Dendritic cell treated with granulocyte-macrophage colony-stimulating factor and Interleukin-4, amounts not matched to agents 40 ng/mL and 50 ng/mL, for 4 days (primary cell): ENCODE results near the gene RTEL1.
A peak's percentile ranks its signal among the peaks of the same experiment; 100 is the strongest.
"Not testable (repeated sequence)": the region's sequence is repeated elsewhere in the genome, so short reads cannot be mapped to it uniquely, and the experiment has no call there.

Experiments used
- H3K27ac Mint-ChIP-seq: one replicate; pipeline ENCODE4 v1.8.0; 2022; ENCODE audit warnings: mild to moderate bottlenecking, mixed read lengths
- H3K27me3 Mint-ChIP-seq: one replicate; pipeline ENCODE4 v1.8.0; 2022; ENCODE audit warnings: mild to moderate bottlenecking, mixed read lengths
- H3K36me3 Mint-ChIP-seq: one replicate; pipeline ENCODE4 v1.8.0; 2022; ENCODE audit warnings: low read depth, mixed read lengths
- H3K4me1 Mint-ChIP-seq: one replicate; pipeline ENCODE4 v1.8.0; 2022; ENCODE audit warnings: low read depth, mixed read lengths
- H3K4me3 Mint-ChIP-seq: one replicate; pipeline ENCODE4 v1.8.0; 2022; ENCODE audit warnings: mild to moderate bottlenecking, moderate library complexity, mixed read lengths
- H3K9me3 Mint-ChIP-seq: one replicate; pipeline ENCODE4 v1.8.0; 2022; ENCODE audit warnings: mixed read lengths
- intact Hi-C: fragments of 100-400 bp; cut with micrococcal nuclease; formaldehyde crosslinking; loops from one replicate; pipeline ENCODE4 v1.15.0; 2022

Gene RTEL1

GRCh38 chr20:63662813-63663189 is 4.7 kb downstream of the RTEL1 start:
- H3K9me3 Mint-ChIP-seq: no peaks in the 10 kb centered on the region
- H3K4me1 Mint-ChIP-seq: peaks cover 34% of the 10 kb centered on the region
- no peaks in the 10 kb centered on the region for H3K27me3 Mint-ChIP-seq
- no peak overlapping the region for H3K4me3 Mint-ChIP-seq
- H3K27ac Mint-ChIP-seq: peak overlapping the region; percentile 51
- peaks cover 100% of the 10 kb centered on the region for H3K36me3 Mint-ChIP-seq
- intact Hi-C loops: no loop called here

DNA sequence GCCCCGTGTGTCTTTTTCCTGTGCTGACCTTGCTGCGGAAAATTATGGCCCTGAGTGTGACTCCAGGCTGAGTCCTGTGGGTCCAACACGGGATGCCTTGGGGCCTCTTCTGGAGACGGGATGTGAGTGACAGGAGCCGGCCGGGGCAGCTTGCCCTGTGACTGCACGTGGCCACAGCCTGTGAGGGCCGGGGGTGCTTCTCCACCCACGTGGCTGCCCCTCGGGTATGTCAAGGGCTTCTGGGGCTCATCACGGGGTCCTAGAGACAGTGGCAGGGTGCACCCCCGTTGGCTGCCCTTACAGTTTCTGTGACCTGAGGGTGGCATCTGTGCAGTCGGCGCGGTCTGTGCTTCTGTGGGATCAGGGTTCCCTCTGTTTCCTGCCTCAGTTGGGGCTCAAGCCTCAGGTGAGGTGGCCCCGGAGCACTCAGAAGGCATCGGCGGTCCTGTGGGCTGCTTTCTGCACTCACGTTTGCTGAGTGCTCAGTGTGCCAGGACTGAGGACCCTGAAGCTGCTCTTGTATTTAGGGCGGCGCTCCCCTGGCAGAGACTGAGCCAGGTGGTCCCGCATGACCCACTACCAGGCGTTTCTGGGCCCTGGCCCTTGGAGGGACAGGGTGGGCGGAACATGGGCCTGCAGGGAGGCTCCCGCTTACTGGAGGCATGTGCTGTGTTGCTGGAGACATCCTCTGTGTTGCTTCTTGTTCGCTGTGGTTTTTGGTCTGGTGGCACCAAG is 5.4 kb downstream of the RTEL1 start:
- H3K4me3 Mint-ChIP-seq: no peak overlapping the region

DNA sequence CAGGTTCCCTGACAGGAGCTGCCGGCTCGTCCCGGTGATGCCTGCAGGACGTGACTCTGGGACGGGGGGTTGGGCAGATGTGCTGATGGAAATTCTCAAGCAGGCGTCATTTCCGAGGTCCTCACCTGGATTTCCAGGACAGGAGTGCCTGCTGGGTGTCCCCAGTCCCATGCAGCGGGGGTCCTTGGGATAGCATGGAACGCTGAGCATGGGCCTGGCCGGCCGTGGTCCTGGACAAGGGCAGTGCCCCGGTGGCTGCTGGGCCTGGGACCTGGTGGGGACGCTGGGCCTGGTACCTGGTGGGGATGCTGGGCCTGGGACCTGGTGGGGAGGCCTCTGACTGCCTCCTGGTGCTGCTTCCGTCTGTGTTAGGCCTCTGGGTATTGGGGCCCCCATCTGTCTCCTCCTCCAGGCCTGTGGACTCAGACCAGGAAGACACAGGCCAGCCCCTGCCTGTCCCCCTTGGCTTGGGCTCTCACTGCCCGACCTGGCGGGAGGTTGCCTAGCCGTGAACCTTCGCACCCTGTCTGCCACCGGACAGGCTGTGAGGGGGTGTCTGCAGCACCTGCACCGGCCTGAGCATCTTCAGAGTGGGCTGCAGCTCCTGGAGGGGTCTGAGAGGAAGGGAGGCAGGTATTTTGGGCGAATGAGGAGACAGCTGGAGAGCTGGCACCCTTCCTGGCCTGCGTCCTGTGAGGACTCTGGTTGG is 6.2 kb downstream of the RTEL1 start:
- H3K27me3 Mint-ChIP-seq: no peaks in the 10 kb centered on the region
- H3K4me1 Mint-ChIP-seq: peaks cover 26% of the 10 kb centered on the region
- H3K36me3 Mint-ChIP-seq: peaks cover 100% of the 10 kb centered on the region
- H3K4me3 Mint-ChIP-seq: no peak overlapping the region
- intact Hi-C loops: no loop called here
- H3K27ac Mint-ChIP-seq: no peak overlapping the region
- H3K9me3 Mint-ChIP-seq: no peaks in the 10 kb centered on the region

More for the DNA sequence above, 5.4 kb downstream of the RTEL1 start:
- Mint-ChIP-seq H3K27me3 (no peaks in the 10 kb centered on the region), H3K27ac (no peak overlapping the region), H3K36me3 (peaks cover 100% of the 10 kb centered on the region), H3K4me1 (peaks cover 31% of the 10 kb centered on the region), H3K9me3 (no peaks in the 10 kb centered on the region)
- intact Hi-C loops: no loop called here

DNA sequence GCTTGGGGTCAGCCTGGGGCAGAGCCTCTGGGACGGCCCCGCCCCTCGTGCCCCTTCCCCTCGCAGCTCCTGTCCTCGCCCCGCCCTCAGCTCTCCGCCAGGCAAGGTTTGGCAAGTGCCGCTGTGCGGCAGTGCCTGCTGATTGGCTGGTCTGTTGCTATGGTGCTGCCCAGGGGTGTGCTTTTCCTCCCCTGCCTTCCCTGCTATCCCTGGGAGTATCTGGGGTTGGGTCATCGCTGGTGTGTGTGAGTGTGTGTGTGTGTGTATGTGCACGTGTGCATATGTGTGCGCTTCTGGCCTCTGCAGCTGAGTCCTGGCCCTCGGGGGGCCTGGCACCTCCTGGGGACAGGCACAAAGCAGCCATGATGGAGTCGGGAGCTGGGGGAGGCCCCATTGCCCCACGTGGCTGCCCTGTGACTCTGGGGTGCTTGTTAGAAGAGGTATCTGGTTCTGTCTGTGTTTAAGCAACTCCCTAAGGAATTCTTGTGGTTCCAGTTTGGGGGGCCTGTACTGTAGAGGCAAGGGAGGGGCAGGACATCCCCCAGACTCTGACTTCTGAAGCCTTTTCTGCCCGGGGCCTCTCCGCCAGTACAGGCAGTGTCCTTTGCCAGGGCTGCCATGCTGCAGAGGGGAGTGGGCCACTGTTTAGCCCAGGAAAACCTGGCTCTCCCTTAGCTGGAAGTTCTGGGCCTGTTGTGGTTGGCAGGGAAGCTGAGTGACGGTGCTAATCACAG is 6.9 kb downstream of the RTEL1 start:
- Mint-ChIP-seq H3K4me3 (no peak overlapping the region), H3K4me1 (peaks cover 19% of the 10 kb centered on the region), H3K9me3 (no peaks in the 10 kb centered on the region), H3K36me3 (peaks cover 95% of the 10 kb centered on the region), H3K27me3 (no peaks in the 10 kb centered on the region), H3K27ac (no peak overlapping the region)
- intact Hi-C loops: no loop called here

- Mint-ChIP-seq H3K4me1 (peaks cover 12% of the 10 kb centered on the region), H3K36me3 (peaks cover 95% of the 10 kb centered on the region), H3K9me3 (no peaks in the 10 kb centered on the region), H3K27ac (no peak overlapping the region), H3K27me3 (no peaks in the 10 kb centered on the region), H3K4me3 (no peak overlapping the region)
- intact Hi-C loops: no loop called here
Measured at GRCh38 chr20:63665708-63666107, 7.6 kb downstream of the RTEL1 start.

GRCh38 chr20:63667858-63668257 is 9.7 kb downstream of the RTEL1 start:
- Mint-ChIP-seq H3K4me3 (no peak overlapping the region), H3K4me1 (no peaks in the 10 kb centered on the region), H3K9me3 (no peaks in the 10 kb centered on the region), H3K27me3 (no peaks in the 10 kb centered on the region), H3K27ac (no peak overlapping the region), H3K36me3 (peaks cover 95% of the 10 kb centered on the region)
- intact Hi-C loops: no loop called here

DNA sequence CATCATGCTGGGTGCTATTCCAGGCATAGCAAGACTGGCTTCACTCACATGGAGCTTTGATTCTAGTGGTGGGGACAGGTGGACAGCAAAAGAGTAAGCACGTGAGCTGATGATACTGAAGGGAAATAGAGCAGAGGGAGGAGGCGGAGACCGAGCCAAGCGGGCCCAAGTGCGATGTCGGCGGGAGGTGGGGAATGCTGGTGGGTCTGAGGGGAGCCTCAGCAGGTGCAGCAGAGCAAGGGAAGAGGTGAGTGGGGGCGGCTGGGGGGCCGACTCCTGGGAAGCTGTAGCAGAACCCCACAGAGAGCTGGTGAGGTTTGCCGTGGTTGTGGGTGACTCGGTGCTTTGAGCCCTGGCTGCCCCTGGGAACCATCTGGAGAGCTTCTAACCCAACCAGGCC is 10.2 kb downstream of the RTEL1 start:
- intact Hi-C loops: no loop called here
- no peak overlapping the region for H3K4me3 Mint-ChIP-seq
- H3K27me3 Mint-ChIP-seq: no peaks in the 10 kb centered on the region
- H3K27ac Mint-ChIP-seq: no peak overlapping the region
- no peaks in the 10 kb centered on the region for H3K9me3 Mint-ChIP-seq
- H3K36me3 Mint-ChIP-seq: peaks cover 95% of the 10 kb centered on the region
- H3K4me1 Mint-ChIP-seq: no peaks in the 10 kb centered on the region

DNA sequence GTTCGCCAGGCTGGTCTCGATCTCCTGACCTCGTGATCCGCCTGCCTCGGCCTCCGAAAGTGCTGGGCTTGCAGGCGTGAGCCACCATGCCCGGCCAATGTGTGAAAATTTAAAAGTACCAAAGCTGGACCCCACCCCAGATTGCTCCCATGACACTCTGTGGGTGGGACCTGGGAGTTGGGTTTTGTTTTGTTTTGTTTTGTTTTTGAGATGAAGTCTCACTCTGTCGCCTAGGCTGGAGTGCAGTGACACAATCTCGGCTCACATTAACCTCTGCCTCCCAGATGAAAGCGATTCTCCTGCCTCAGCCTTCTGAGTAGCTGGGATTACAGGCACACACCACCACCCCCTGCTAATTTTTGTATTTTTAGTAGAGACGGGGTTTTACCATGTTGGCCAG is 13.6 kb downstream of the RTEL1 start:
- H3K27me3 Mint-ChIP-seq, H3K4me1 Mint-ChIP-seq, H3K4me3 Mint-ChIP-seq, H3K9me3 Mint-ChIP-seq, H3K27ac Mint-ChIP-seq, intact Hi-C loops: not testable (repeated sequence)
- peaks cover 95% of the 10 kb centered on the region for H3K36me3 Mint-ChIP-seq

- intact Hi-C loops: no loop called here
- Mint-ChIP-seq H3K27me3 (no peaks in the 10 kb centered on the region), H3K36me3 (peaks cover 95% of the 10 kb centered on the region)
Measured at GRCh38 chr20:63672666-63673065, 14.6 kb downstream of the RTEL1 start.

GRCh38 chr20:63673951-63674350 is 15.8 kb downstream of the RTEL1 start:
- H3K27ac Mint-ChIP-seq: no peak overlapping the region
- peaks cover 95% of the 10 kb centered on the region for H3K36me3 Mint-ChIP-seq
- no peaks in the 10 kb centered on the region for H3K9me3 Mint-ChIP-seq
- intact Hi-C loops: no loop called here
- H3K4me3 Mint-ChIP-seq: no peak overlapping the region
- no peaks in the 10 kb centered on the region for H3K4me1 Mint-ChIP-seq
- H3K27me3 Mint-ChIP-seq: no peaks in the 10 kb centered on the region

More at GRCh38 chr20:63672666-63673065, 14.6 kb downstream of the RTEL1 start:
- Mint-ChIP-seq H3K4me3 (no peak overlapping the region), H3K9me3 (no peaks in the 10 kb centered on the region), H3K27ac (no peak overlapping the region), H3K4me1 (no peaks in the 10 kb centered on the region)

DNA sequence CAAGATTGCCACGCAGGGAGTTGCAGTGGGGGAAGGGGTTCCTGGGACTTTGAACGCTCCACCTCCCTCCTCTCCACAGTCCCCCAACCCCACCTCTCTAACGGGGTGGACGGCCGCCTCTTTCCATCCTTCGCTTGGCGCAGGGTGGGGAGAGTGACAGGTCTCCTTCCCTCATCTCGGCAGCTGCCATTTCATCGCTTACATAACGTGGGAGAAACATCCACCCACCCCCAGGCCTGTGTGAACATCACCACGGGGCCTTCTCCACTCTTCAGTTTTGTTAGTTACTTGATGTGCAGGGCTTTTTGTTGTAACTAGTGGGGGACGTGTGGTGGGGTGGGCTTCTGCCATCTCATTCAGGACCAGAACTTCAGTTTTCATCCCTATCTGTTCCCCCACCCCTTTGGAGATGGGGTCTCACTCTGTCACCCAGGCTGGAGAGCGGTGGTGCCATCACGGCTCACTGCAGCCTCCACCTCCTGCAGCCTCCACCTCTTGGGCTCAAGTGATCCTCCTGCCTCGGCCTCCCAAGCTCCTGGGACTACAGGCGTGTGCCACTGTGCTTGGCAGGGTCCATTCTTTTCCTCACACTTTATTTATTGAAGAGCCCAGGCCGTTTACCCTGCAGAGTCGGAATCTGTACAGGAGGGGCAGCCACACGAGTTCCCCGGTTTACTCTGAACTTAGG is 17.7 kb downstream of the RTEL1 start:
- Mint-ChIP-seq H3K4me3 (no peak overlapping the region), H3K27me3 (no peaks in the 10 kb centered on the region)

DNA sequence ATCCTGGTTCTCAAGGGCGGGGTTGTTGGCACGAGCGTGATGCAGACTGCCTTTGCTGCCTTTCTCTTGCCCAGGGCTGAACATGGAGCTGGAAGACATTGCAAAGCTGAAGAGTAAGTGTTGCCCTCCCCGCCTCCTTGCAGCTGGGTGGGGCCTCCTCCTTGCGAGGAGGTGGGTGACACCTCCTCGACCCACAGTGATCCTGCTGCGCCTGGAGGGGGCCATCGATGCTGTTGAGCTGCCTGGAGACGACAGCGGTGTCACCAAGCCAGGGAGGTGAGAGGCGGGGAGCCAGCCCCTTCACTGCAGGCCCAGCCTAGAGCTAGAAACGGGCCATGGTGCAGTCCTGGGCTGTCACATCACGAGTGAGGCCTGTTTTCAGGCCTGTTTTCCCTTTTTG is 20.0 kb downstream of the RTEL1 start:
- intact Hi-C loops: no loop called here
- H3K4me3 Mint-ChIP-seq: no peak overlapping the region
- no peaks in the 10 kb centered on the region for H3K9me3 Mint-ChIP-seq
- no peaks in the 10 kb centered on the region for H3K27me3 Mint-ChIP-seq
- peaks cover 99% of the 10 kb centered on the region for H3K36me3 Mint-ChIP-seq
- no peak overlapping the region for H3K27ac Mint-ChIP-seq
- peaks cover 10% of the 10 kb centered on the region for H3K4me1 Mint-ChIP-seq

More for the DNA sequence above, 17.7 kb downstream of the RTEL1 start:
- intact Hi-C loops: no loop called here
- peaks cover 100% of the 10 kb centered on the region for H3K36me3 Mint-ChIP-seq
- peak overlapping the region; percentile 17 for H3K27ac Mint-ChIP-seq
- no peaks in the 10 kb centered on the region for H3K9me3 Mint-ChIP-seq
- no peaks in the 10 kb centered on the region for H3K4me1 Mint-ChIP-seq

GRCh38 chr20:63678667-63679465 is 20.8 kb downstream of the RTEL1 start:
- Mint-ChIP-seq H3K36me3 (peaks cover 97% of the 10 kb centered on the region), H3K4me3 (no peak overlapping the region), H3K9me3 (no peaks in the 10 kb centered on the region), H3K4me1 (peaks cover 18% of the 10 kb centered on the region), H3K27ac (peak overlapping the region; percentile 12), H3K27me3 (no peaks in the 10 kb centered on the region)
- intact Hi-C loops: no loop called here
